Measurements from ENCODE around the gene OR6Q1.

- TF ChIP-seq POLR2A (IDR thresholded peaks at IDR 0.05; ENCODE audit: low read depth, low read length) (no peak), SPI1 (IDR thresholded peaks at IDR 0.05; ENCODE audit: low read depth, low read length) (no peak), POLR2AphosphoS5 (IDR thresholded peaks at IDR 0.05; ENCODE audit: low read depth, low read length) (no peak), TAF1 (IDR thresholded peaks at IDR 0.05; ENCODE audit: low read depth, low read length) (no peak), PAX5 (IDR thresholded peaks at IDR 0.05; ENCODE audit: insufficient read depth, low read length, severe bottlenecking) (no peak), POU2F2 (IDR thresholded peaks at IDR 0.05; ENCODE audit: low read depth, low read length) (no peak)
Observed at GRCh38 chr11:58058276-58059006, 27.7 kb downstream of the OR6Q1 start.
